Memory B cell (primary cell): ENCODE data around the gene MRS2.
"Not testable (repeated sequence)": the region's sequence is repeated elsewhere in the genome, so short reads cannot be mapped to it uniquely, and the experiment has no call there.

Source experiments
- ATAC-seq: fragments of 150-1000 bp; cut with Tn5 transposase; 2 replicates; pipeline ENCODE4 v1.10.0; 2021; ENCODE audit warnings: low read depth, mild to moderate bottlenecking, moderate library complexity
- DNase-seq, 2 donors: peaks; one replicate each; pipeline ENCODE4 v3.0.0; 2022; ENCODE audit warnings: low spot score in 2 of 2
- H3K27ac Mint-ChIP-seq: one replicate; pipeline ENCODE4 v1.8.0; 2022; ENCODE audit warnings: mild to moderate bottlenecking, moderate library complexity, mixed read lengths
- H3K27me3 Mint-ChIP-seq: one replicate; pipeline ENCODE4 v1.8.0; 2022; ENCODE audit warnings: mixed read lengths
- H3K36me3 Mint-ChIP-seq: one replicate; pipeline ENCODE4 v1.8.0; 2022; ENCODE audit warnings: mild to moderate bottlenecking, mixed read lengths
- H3K4me1 Mint-ChIP-seq: one replicate; pipeline ENCODE4 v1.8.0; 2022; ENCODE audit warnings: mixed read lengths
- H3K4me3 Mint-ChIP-seq: one replicate; pipeline ENCODE4 v1.8.0; 2022; ENCODE audit warnings: mild to moderate bottlenecking, moderate library complexity, mixed read lengths
- H3K9me3 Mint-ChIP-seq: one replicate; pipeline ENCODE4 v1.8.0; 2022; ENCODE audit warnings: mixed read lengths

The MRS2 gene

GRCh38 chr6:24381476-24382219 lies 21.1 kb upstream of the MRS2 start:
- Mint-ChIP-seq H3K4me1 (no peaks in the 10 kb centered on the region), H3K36me3 (no peaks in the 10 kb centered on the region), H3K27ac (no peak overlapping the region), H3K27me3 (peaks cover 10% of the 10 kb centered on the region), H3K9me3 (peaks cover 3% of the 10 kb centered on the region), H3K4me3 (no peak overlapping the region)
- no peak for DNase-seq
- no peak for ATAC-seq

GRCh38 chr6:24382220-24382540 lies 20.6 kb upstream of the MRS2 start:
- H3K36me3 Mint-ChIP-seq = no peaks in the 10 kb centered on the region
- no peaks in the 10 kb centered on the region for H3K4me1 Mint-ChIP-seq
- no peak overlapping the region for H3K27ac Mint-ChIP-seq
- no peak overlapping the region for H3K4me3 Mint-ChIP-seq
- peaks cover 3% of the 10 kb centered on the region for H3K9me3 Mint-ChIP-seq
- ATAC-seq (no peak), DNase-seq (no peak)
- peaks cover 10% of the 10 kb centered on the region for H3K27me3 Mint-ChIP-seq

GRCh38 chr6:24382891-24383494 lies 19.7 kb upstream of the MRS2 start:
- DNase-seq, H3K36me3 Mint-ChIP-seq, ATAC-seq, H3K27ac Mint-ChIP-seq, H3K9me3 Mint-ChIP-seq, H3K4me3 Mint-ChIP-seq, H3K4me1 Mint-ChIP-seq: not testable (repeated sequence)
- peaks cover 11% of the 10 kb centered on the region for H3K27me3 Mint-ChIP-seq

- H3K9me3 Mint-ChIP-seq, H3K27ac Mint-ChIP-seq, H3K4me1 Mint-ChIP-seq, ATAC-seq, H3K36me3 Mint-ChIP-seq, DNase-seq, H3K4me3 Mint-ChIP-seq: not testable (repeated sequence)
- peaks cover 11% of the 10 kb centered on the region for H3K27me3 Mint-ChIP-seq
Measured at GRCh38 chr6:24384369-24385130, 18.2 kb upstream of the MRS2 start.

GRCh38 chr6:24385536-24386269 lies 17.0 kb upstream of the MRS2 start:
- DNase-seq (no peak), ATAC-seq (no peak)
- Mint-ChIP-seq H3K36me3 (no peaks in the 10 kb centered on the region), H3K4me1 (no peaks in the 10 kb centered on the region), H3K9me3 (peaks cover 3% of the 10 kb centered on the region), H3K4me3 (no peak overlapping the region), H3K27ac (no peak overlapping the region), H3K27me3 (peaks cover 11% of the 10 kb centered on the region)

- Mint-ChIP-seq H3K27me3 (peaks cover 11% of the 10 kb centered on the region), H3K4me1 (peaks cover 2% of the 10 kb centered on the region), H3K9me3 (peaks cover 1% of the 10 kb centered on the region), H3K36me3 (no peaks in the 10 kb centered on the region), H3K4me3 (no peak overlapping the region), H3K27ac (no peak overlapping the region)
- no peak for ATAC-seq
- DNase-seq = no peak
Measured at GRCh38 chr6:24387818-24388217, 14.9 kb upstream of the MRS2 start.

GRCh38 chr6:24391208-24391607 lies 11.5 kb upstream of the MRS2 start:
- Mint-ChIP-seq H3K4me3 (no peak overlapping the region), H3K27me3 (peaks cover 7% of the 10 kb centered on the region)
- ATAC-seq = no peak

GRCh38 chr6:24391756-24392405 lies 10.9 kb upstream of the MRS2 start:
- Mint-ChIP-seq H3K36me3 (peaks cover 3% of the 10 kb centered on the region), H3K4me1 (peaks cover 2% of the 10 kb centered on the region), H3K27ac (no peak overlapping the region), H3K27me3 (peaks cover 7% of the 10 kb centered on the region), H3K4me3 (no peak overlapping the region), H3K9me3 (peaks cover 3% of the 10 kb centered on the region)
- ATAC-seq = peak; percentile 79
- DNase-seq = no peak

More at GRCh38 chr6:24391208-24391607, 11.5 kb upstream of the MRS2 start:
- Mint-ChIP-seq H3K36me3 (peaks cover under 1% of the 10 kb centered on the region), H3K9me3 (no peaks in the 10 kb centered on the region), H3K27ac (no peak overlapping the region), H3K4me1 (peaks cover 2% of the 10 kb centered on the region)
- no peak for DNase-seq

GRCh38 chr6:24394061-24394779 lies 8.5 kb upstream of the MRS2 start:
- Mint-ChIP-seq H3K4me3 (no peak overlapping the region), H3K27ac (no peak overlapping the region), H3K4me1 (peaks cover 2% of the 10 kb centered on the region), H3K36me3 (peaks cover 3% of the 10 kb centered on the region), H3K27me3 (peaks cover 13% of the 10 kb centered on the region), H3K9me3 (peaks cover 3% of the 10 kb centered on the region)
- no peak for ATAC-seq
- no peak for DNase-seq

GRCh38 chr6:24394780-24395437 lies 7.8 kb upstream of the MRS2 start:
- Mint-ChIP-seq H3K4me1 (peaks cover 2% of the 10 kb centered on the region), H3K27me3 (peaks cover 17% of the 10 kb centered on the region), H3K27ac (no peak overlapping the region), H3K9me3 (peaks cover 3% of the 10 kb centered on the region), H3K4me3 (no peak overlapping the region), H3K36me3 (peaks cover 6% of the 10 kb centered on the region)
- DNase-seq (no peak), ATAC-seq (no peak)

GRCh38 chr6:24396824-24397223 lies 5.9 kb upstream of the MRS2 start:
- Mint-ChIP-seq H3K4me3 (no peak overlapping the region), H3K36me3 (peaks cover 6% of the 10 kb centered on the region), H3K27ac (no peak overlapping the region), H3K4me1 (peaks cover 2% of the 10 kb centered on the region), H3K9me3 (peaks cover 3% of the 10 kb centered on the region), H3K27me3 (peaks cover 17% of the 10 kb centered on the region)
- ATAC-seq (no peak), DNase-seq (no peak)

- H3K4me1 Mint-ChIP-seq = peaks cover 4% of the 10 kb centered on the region
- H3K9me3 Mint-ChIP-seq = peaks cover 3% of the 10 kb centered on the region
- H3K27me3 Mint-ChIP-seq = peaks cover 17% of the 10 kb centered on the region
- no peak overlapping the region for H3K27ac Mint-ChIP-seq
- peaks cover 6% of the 10 kb centered on the region for H3K36me3 Mint-ChIP-seq
- ATAC-seq (no peak), DNase-seq (no peak)
- no peak overlapping the region for H3K4me3 Mint-ChIP-seq
Measured at GRCh38 chr6:24397631-24398030, 5.1 kb upstream of the MRS2 start.
